NCI-H345 (cell line): Measurements from ENCODE around the gene NIN.

Source experiments
- DNase-seq: peaks from one replicate; lab custom pipeline; 2025; lab: John Stamatoyannopoulos, UW

The NIN gene

GRCh38 chr14:50762001-50762930 lies 68.7 kb downstream of the NIN start:
- DNase-seq: no peak

DNA sequence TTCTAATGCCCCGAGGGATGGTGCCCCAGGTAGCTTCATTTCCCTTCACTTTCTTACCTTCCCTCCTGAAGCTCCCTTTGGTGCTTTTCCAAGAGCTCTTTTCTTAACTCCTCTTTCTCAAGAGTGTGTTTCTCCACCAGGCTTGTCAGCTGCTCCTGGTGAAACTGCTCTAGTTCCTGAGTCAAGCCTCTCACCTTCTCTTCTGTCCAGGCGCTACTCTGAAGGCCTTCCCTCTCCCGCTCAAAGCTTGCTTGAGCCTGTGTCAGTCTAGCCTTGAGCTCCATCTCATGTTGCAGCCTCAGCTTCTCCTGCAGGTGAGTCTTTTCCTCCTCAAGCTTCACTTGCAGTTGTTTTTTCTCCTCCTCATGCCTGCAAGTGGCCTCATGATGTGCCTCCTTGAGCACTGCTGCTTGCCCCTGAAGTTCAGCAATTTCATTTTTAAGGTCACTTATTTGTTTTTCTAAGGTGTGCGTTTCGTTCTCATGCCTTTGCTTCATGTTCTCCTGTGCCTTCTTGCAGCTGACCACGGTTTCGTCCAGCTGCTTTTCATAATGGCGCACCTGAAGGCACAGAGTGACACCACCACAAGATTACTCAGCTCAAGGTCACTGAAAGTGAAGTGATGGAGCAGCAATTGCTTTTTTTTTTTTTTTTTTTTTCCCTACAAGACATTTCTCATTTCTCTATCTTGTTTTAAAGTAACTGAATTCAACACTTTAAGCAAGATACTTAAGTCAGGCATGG lies 71.0 kb downstream of the NIN start:
- no peak for DNase-seq

GRCh38 chr14:50758945-50759344 lies 72.0 kb downstream of the NIN start:
- DNase-seq: no peak

DNA sequence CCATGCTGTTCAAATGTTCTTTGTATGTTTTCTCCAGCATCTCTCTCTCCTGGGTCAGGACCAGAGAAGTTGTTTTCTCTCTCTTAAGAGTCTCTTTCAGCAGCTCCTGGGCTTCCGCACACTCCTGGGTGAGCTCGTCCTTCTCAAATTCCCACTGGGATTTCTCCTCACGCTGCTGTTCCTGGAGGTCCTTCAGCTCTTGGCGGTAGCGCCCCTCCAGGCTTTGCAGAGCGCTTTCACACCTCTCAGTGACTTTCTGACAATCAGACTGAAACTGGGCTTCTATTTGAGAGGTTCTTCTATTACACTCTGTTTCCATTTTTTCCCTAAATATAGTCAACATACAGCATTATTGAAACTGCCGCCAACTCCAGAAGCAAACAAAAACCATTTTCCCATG lies 72.7 kb downstream of the NIN start:
- DNase-seq: no peak

GRCh38 chr14:50757702-50758101 lies 73.3 kb downstream of the NIN start:
- no peak for DNase-seq

DNA sequence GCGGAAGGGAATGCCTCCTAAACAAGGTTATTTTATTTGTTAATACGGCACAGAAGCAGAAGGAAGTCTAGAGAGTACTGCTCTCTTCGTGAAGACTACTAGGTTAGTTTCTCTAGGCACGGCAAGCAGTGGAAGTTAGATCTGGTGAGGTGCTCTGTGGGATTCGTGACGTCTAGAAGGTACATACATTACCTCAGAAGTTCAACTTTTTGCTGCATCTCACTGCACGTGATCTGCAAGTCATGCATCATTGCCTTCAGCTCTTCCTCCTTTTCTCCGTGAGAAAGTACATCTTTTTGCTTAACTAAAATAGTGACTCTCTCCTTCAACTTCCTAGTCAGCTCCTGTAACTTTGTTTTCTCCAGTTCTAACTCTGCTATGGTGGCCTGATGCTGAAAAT lies 74.7 kb downstream of the NIN start:
- DNase-seq: no peak

DNA sequence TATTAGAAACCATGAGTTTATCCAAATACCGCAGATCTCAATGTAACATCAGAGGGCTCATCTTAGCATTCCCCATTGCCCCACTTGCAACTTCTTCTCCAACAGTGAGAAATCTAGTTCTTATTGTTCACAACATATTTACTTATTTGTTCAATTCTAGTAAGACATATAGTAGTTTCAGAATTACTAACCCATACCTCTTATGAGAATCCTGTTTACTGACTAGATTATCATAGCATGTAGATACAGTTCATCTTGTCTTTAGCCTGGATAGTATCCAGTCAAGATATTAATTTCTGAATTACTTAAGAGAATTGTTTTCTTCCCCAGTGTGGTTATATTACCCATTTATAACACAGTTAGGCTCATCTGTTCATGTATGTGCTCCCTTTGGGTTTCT lies 80.6 kb downstream of the NIN start:
- no peak for DNase-seq

DNA sequence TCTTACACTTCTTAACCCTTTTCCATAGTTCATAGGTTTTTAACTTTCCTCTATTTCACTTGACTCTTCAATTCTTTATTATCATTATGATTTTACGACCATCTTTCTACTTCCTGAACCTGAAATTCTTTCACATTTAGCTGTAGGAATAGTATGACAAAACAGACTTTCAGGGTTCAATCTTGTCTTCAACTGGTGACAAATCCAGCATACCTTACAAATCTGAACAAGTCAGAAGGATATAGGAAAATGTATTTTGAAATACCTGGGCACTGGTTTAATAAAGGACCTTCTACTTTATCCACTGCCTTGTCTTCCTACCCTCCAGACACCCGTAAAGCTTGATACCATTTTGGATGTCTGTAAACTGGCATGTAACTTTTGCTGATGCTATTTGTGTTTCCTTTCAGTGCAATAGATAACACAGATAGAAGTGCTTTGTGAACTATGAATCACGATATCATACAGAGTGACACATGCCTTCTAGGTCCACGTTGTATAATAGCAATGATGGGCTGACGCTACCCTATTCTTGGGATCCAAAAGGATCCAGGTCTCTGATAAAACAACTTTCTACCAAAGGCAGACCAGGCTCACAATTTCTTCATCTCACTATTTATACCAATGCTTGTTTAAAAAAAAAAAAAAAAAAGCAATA lies 85.4 kb downstream of the NIN start:
- DNase-seq: no peak

- no peak for DNase-seq
These were observed 86.7 kb downstream of the NIN start for GRCh38 chr14:50744231-50744630.

- no peak for DNase-seq
These were observed 89.4 kb downstream of the NIN start for GRCh38 chr14:50741567-50741966.

DNA sequence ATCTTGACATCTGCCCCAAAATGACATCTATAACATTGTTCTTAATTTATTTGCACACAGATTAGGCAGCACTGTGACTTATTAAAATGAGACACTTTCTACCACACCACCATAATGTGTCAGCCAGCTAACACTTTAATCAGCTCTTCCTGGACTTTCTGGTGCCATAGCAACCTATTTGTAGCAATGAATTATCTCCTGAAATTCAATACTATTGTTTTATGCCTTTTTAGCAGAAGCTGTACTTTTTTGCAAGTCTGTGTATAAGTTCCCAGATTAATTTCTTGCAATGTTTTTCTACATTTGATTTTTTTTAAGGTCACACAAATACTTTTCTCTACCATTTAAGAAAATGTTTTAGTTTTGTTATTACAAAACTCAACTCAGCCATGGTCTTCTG lies 90.1 kb downstream of the NIN start:
- no peak for DNase-seq

- no peak for DNase-seq
These were observed 91.8 kb downstream of the NIN start for GRCh38 chr14:50739186-50739585.

- DNase-seq: no peak
These were observed 94.0 kb downstream of the NIN start for GRCh38 chr14:50736932-50737419.

GRCh38 chr14:50734950-50735695 lies 95.8 kb downstream of the NIN start:
- DNase-seq: no peak

GRCh38 chr14:50733494-50733893 lies 97.5 kb downstream of the NIN start:
- no peak for DNase-seq

GRCh38 chr14:50728836-50729235 lies 102.1 kb downstream of the NIN start:
- no peak for DNase-seq

GRCh38 chr14:50726372-50727107 lies 104.4 kb downstream of the NIN start:
- DNase-seq: no peak

DNA sequence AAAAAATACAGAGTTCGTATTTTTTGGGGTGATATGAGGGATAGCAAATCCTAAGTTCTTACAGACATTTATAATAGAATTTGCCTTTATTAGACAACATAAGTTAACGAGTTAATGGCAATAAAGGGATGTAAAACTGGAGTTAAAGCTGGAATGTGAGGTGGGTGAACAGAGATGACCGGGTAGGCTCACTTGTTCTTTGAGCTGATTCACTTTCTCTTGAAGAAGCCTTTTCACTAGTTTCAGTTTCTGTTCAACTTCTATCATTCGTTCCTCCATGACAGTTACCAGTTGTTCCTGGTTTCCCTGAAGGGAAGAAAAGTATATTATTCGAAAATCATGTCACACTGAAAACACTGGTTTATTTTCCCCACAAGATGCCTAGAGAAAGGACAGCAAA lies 105.2 kb downstream of the NIN start:
- no peak for DNase-seq

DNA sequence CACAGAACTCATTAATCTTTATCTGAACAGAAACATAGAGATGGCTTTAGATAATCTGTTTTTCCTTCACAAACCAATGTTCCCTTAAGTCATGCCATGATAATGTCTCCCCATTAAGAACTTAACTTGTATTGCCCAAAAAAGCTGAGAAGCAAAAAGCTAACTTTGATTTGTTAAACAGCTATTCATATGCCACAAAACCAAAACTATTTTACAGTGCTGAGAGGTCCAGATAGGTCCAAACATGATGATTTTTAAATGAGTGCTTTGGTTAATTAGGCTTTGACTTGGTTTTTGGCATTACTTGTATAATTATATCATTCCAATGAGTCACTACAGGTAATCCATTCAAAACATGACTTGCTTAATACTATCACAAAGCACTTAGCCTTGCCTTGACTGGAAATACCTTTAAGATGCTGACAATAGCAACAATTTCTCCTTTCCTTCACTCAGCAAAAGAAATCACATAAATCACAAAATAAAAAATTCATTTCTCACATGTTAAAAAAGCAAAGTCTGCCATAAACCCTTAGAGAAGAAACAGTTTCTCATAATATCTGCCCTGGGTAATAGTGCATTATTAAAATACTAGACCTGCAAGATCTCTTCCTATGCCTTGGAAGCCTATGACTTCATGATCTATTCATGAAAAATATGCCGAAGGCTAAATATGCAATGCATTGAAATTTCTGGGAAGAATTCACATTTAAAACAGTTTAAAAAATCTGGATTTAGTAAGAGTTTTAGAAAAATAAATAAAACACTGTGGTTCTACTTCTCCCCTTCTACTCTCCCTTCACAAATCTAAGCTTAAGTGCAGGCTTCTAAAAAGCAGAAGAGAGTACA lies 110.8 kb downstream of the NIN start:
- no peak for DNase-seq

DNA sequence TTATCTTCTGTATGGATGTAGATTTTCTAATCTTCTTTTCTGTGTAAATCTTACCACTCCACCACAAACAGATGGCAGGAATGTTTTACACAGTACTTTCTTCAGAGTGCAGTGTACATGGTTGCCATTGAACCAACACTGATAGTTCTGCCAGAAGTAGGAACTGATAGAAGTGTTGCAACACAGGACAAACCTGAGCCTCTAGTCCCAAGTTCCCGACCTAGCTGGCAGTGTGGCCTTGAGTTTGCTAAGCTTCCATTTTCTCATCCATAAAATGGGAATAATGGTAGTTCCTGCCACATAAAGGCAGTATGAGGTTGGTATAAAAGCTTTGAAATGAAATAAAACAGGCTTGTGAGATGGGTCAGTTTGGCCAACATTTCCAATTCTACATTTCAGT lies 112.0 kb downstream of the NIN start:
- DNase-seq: no peak
